Body of pancreas (tissue), 4 donors: ENCODE data around the gene FBXO3.

Experiments used
- CTCF ChIP-seq, 7 experiments: fragments of 450-650 bp in 4 of 7; fragments of 200-600 bp in 3 of 7; sonication (generic) in 3 of 7; IDR thresholded peaks; one replicate each; pipeline ENCODE4 v1.5.1; 2016 to 2019; ENCODE audit warnings: antibody characterized with exemption in 7 of 7
- POLR2A ChIP-seq, 3 donors: fragments of 450-650 bp; IDR thresholded peaks; one replicate each; pipeline ENCODE4 v1.6.1; 2016; ENCODE audit warnings: antibody characterized with exemption in 3 of 3, mild to moderate bottlenecking in 2 of 3

DNA sequence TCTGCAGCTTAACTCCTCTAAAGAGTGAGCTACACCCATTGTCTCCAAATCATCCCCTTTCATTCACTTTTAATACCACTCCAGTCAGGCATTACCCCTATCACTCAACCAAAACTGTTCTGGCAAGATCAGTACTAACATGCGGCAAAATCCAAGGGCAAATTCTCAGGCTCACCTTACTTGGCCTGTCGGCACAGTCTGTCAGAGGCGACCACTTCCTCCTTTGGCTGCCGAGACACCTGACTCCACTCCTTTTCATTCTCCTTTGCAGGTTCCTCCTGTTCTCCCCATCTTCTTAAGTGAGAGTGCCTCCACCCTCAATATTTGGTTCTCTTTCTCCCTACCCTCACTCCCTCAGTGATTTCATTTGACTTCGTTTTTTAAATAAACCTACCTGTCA is 77.9 kb downstream of the FBXO3 start:
- TF ChIP-seq POLR2A (IDR thresholded peaks at IDR 0.05) (peak in 2 of 3 donors; percentile 26 to 30), CTCF (IDR thresholded peaks at IDR 0.05) (no peak)
